Prostate gland (tissue), 2 donors: Measurements from ENCODE around the gene ITPR1. TPM values are rescaled to one million over a fixed set of nuclear protein-coding genes. Genes with fewer than 3 reads are reported as not detected.

ENCODE experiments used
- DNase-seq: peaks from one replicate; pipeline ENCODE4 v3.0.0-alpha.2; 2019; ENCODE audit warnings: low spot score
- H3K27ac ChIP-seq, 2 donors: fragments of 200-600 bp; sonication (generic); 2 replicates each; pipeline ENCODE4 v1.5.1; 2017 to 2019
- H3K27me3 ChIP-seq: fragments of 200-600 bp; sonication (generic); replicated peaks from 2 replicates; pipeline ENCODE4 v1.5.1; 2019; ENCODE audit not compliant: insufficient read depth
- H3K36me3 ChIP-seq, 2 donors: fragments of 200-600 bp; sonication (generic); 1 replicate in 1 of 2; 2 replicates in 1 of 2; pipeline versions ENCODE4 v1.5.1 to v1.8.1; 2017 to 2019
- H3K4me1 ChIP-seq: fragments of 200-600 bp; sonication (generic); replicated peaks from 2 replicates; pipeline ENCODE4 v1.5.1; 2019
- H3K4me3 ChIP-seq, 2 donors: fragments of 200-600 bp; sonication (generic); 2 replicates each; pipeline ENCODE4 v1.5.1; 2017 to 2019
- H3K9me3 ChIP-seq: fragments of 200-600 bp; sonication (generic); 2 replicates; pipeline ENCODE4 v1.5.1; 2017
- CTCF ChIP-seq, 4 experiments: fragments of 200-600 bp in 2 of 4; fragments of 450-650 bp in 2 of 4; sonication (generic) in 2 of 4; IDR thresholded peaks; 1 replicate in 3 of 4; 2 replicates in 1 of 4; pipeline ENCODE4 v1.5.1; 2016 to 2019; ENCODE audit warnings: antibody characterized with exemption in 4 of 4, mild to moderate bottlenecking in 2 of 4, moderate library complexity in 2 of 4
- POLR2A ChIP-seq: fragments of 450-650 bp; IDR thresholded peaks from one replicate; pipeline ENCODE4 v1.6.1; 2016; ENCODE audit warnings: antibody characterized with exemption, mild to moderate bottlenecking
- POLR2AphosphoS5 ChIP-seq: sonication (generic); formaldehyde crosslinking; IDR thresholded peaks from one replicate; pipeline ENCODE4 v1.6.1; 2017; ENCODE audit warnings: antibody characterized with exemption
- WGBS: methylation state at CpG from one replicate; pipeline ENCODE4 v1.1.5; 2018; 5-methylcytosine and 5-hydroxymethylcytosine counted together
- intact Hi-C: fragments of 100-400 bp; cut with DNase I; formaldehyde crosslinking; loops from one replicate; pipeline ENCODE4 v1.14.2; 2022
- total RNA-seq, 2 donors: library from RNA; depleted of rRNA; stranded (reverse); fragments of >200 nt; gene quantifications; one replicate each; pipeline ENCODE4 v1.1.0, GENCODE V29; 2016

ITPR1 gene
- total RNA-seq, 2 donors from 2014 or later: 80.0 to 126 TPM

- H3K4me3 ChIP-seq: no peak overlapping the region
- H3K36me3 ChIP-seq: no peaks in the 10 kb centered on the region
- 89% methylated on average over 4 of the region's 4 CpGs for WGBS
- H3K27ac ChIP-seq: no peak overlapping the region
- no peak for DNase-seq
- H3K27me3 ChIP-seq: no peaks in the 10 kb centered on the region
- intact Hi-C loops: no loop called here
- H3K9me3 ChIP-seq: no peaks in the 10 kb centered on the region
- TF ChIP-seq CTCF (IDR thresholded peaks at IDR 0.05) (no peak), POLR2A (no peak), POLR2AphosphoS5 (no peak)
- no peaks in the 10 kb centered on the region for H3K4me1 ChIP-seq
These were observed 345.5 kb downstream of the ITPR1 start for GRCh38 chr3:4838621-4839022.

- H3K27me3 ChIP-seq: no peaks in the 10 kb centered on the region
- no peak for DNase-seq
- H3K9me3 ChIP-seq: no peaks in the 10 kb centered on the region
- WGBS: 94% methylated on average over 3 of the region's 3 CpGs
- TF ChIP-seq POLR2A (no peak), CTCF (IDR thresholded peaks at IDR 0.05) (no peak), POLR2AphosphoS5 (no peak)
- H3K4me3 ChIP-seq: no peak overlapping the region
- H3K36me3 ChIP-seq: no peaks in the 10 kb centered on the region
- H3K4me1 ChIP-seq: no peaks in the 10 kb centered on the region
- no peak overlapping the region for H3K27ac ChIP-seq
- intact Hi-C loops: no loop called here
These were observed 346.1 kb downstream of the ITPR1 start for GRCh38 chr3:4839278-4839677.

- TF ChIP-seq CTCF (IDR thresholded peaks at IDR 0.05): no peak
- TF ChIP-seq POLR2AphosphoS5: no peak
- no peak for TF ChIP-seq POLR2A
These were observed 348.1 kb downstream of the ITPR1 start for GRCh38 chr3:4841225-4841624.

GRCh38 chr3:4841776-4842440, 348.8 kb downstream of the ITPR1 start:
- WGBS: 76% methylated on average over 3 of the region's 3 CpGs
- Histone ChIP-seq H3K36me3 (no peaks in the 10 kb centered on the region), H3K9me3 (no peaks in the 10 kb centered on the region), H3K4me1 (no peaks in the 10 kb centered on the region), H3K4me3 (no peak overlapping the region), H3K27ac (no peak overlapping the region), H3K27me3 (no peaks in the 10 kb centered on the region)
- no peak for DNase-seq
- intact Hi-C loops: no loop called here
- TF ChIP-seq POLR2A (no peak), POLR2AphosphoS5 (no peak), CTCF (IDR thresholded peaks at IDR 0.05) (no peak)

More at GRCh38 chr3:4841225-4841624, 348.1 kb downstream of the ITPR1 start:
- H3K9me3 ChIP-seq: no peaks in the 10 kb centered on the region
- 93% methylated on average over 3 of the region's 3 CpGs for WGBS
- H3K4me3 ChIP-seq: no peak overlapping the region
- no peak overlapping the region for H3K27ac ChIP-seq
- no peaks in the 10 kb centered on the region for H3K4me1 ChIP-seq
- H3K36me3 ChIP-seq: no peaks in the 10 kb centered on the region
- intact Hi-C loops: no loop called here
- no peak for DNase-seq
- H3K27me3 ChIP-seq: no peaks in the 10 kb centered on the region

GRCh38 chr3:4843619-4844018, 350.5 kb downstream of the ITPR1 start:
- Histone ChIP-seq H3K27ac (no peak overlapping the region), H3K4me3 (no peak overlapping the region), H3K27me3 (no peaks in the 10 kb centered on the region), H3K36me3 (no peaks in the 10 kb centered on the region), H3K9me3 (no peaks in the 10 kb centered on the region), H3K4me1 (no peaks in the 10 kb centered on the region)
- TF ChIP-seq CTCF (IDR thresholded peaks at IDR 0.05) (no peak), POLR2A (no peak), POLR2AphosphoS5 (no peak)
- DNase-seq: no peak
- intact Hi-C loops: no loop called here
- 96% methylated on average over 5 of the region's 5 CpGs for WGBS
